ENCODE measurements around the gene MORF4L2. TPM values are rescaled to one million over a fixed set of nuclear protein-coding genes. Genes with fewer than 3 reads are reported as not detected.

The MORF4L2 gene
- total and polyA plus RNA-seq, 2 donors (not counting 3 experiments of a cell fraction or from before 2014, with no cell fraction given) = 331 to 414 TPM

GRCh38 chrX:103697687-103698086 lies 11.2 kb upstream of the MORF4L2 start:
- no peaks in the 10 kb centered on the region for H3K4me1 ChIP-seq (ENCODE audit: control insufficient read depth, extremely low read depth, insufficient read depth, low read length)
- intact Hi-C loops (cut with micrococcal nuclease) = no loop called here
- ChIA-PET POLR2A (no interaction called here), CTCF (no interaction called here)
- H3K27ac ChIP-seq (ENCODE audit: insufficient read depth, low read depth, low read length) = no peak overlapping the region
- H3K27me3 ChIP-seq (ENCODE audit: control insufficient read depth in 2 of 2, insufficient read depth in 2 of 2, low read length in 2 of 2) = peaks cover 0 to 3% of the 10 kb centered on the region in 2 experiments
- no peaks in the 10 kb centered on the region for H3K79me2 ChIP-seq (ENCODE audit: control insufficient read depth, insufficient read depth, low read length)
- dilution Hi-C loops (cut with MboI; ENCODE audit: extremely low pct_ligation_motif_present, low sequenced_read_pairs) = no loop called here
- H3K4me2 ChIP-seq (ENCODE audit: insufficient read depth, low read length) = no peak overlapping the region
- DNase-seq (ENCODE audit: low read depth, low spot score) = no peak
- H3K4me3 ChIP-seq (replicated peaks in 1 of 3; ENCODE audit: insufficient read depth in 1 of 3, low read depth in 1 of 3, low read length in 3 of 3) = no peak overlapping the region
- FAIRE-seq = no peak
- TF ChIP-seq MYC (IDR thresholded peaks at IDR 0.05; ENCODE audit: low read depth, low read length) (no peak), JUN (IDR thresholded peaks at IDR 0.05; ENCODE audit: borderline replicate concordance, insufficient read depth, insufficient read length, low read depth) (no peak), POLR2A (IDR thresholded peaks at IDR 0.05; ENCODE audit: low read depth, low read length) (no peak), FOS (IDR thresholded peaks at IDR 0.05; ENCODE audit: borderline replicate concordance, insufficient read depth, low read length) (no peak), MAX (IDR thresholded peaks at IDR 0.05; ENCODE audit: insufficient read depth, insufficient read length) (no peak), EZH2 (IDR thresholded peaks at IDR 0.05; ENCODE audit: borderline replicate concordance, low read depth, low read length, severe bottlenecking) (no peak), CTCF (IDR thresholded peaks at IDR 0.05; ENCODE audit: extremely low read depth in 1 of 2, insufficient read depth in 1 of 2, low read depth in 1 of 2, low read length in 2 of 2) (no peak)
- H3K9ac ChIP-seq (replicated peaks; ENCODE audit: extremely low read depth, insufficient read depth, low read length) = no peak overlapping the region
- no peaks in the 10 kb centered on the region for H3K9me1 ChIP-seq (replicated peaks; ENCODE audit: control insufficient read depth, extremely low read depth, insufficient read depth, low read length)
- H3K36me3 ChIP-seq (ENCODE audit: control insufficient read depth in 2 of 2, extremely low read depth in 1 of 2, insufficient read depth in 2 of 2, low read length in 2 of 2) = no peaks in the 10 kb centered on the region
- BruUV-seq (replicated peaks) = no TSS peak
- H4K20me1 ChIP-seq (replicated peaks; ENCODE audit: control insufficient read depth, extremely low read depth, insufficient read depth, low read length) = no peaks in the 10 kb centered on the region
- H3K9me3 ChIP-seq (replicated peaks; ENCODE audit: control insufficient read depth, insufficient read depth, low read length) = no peaks in the 10 kb centered on the region
- H2AFZ ChIP-seq (ENCODE audit: low read depth, low read length) = no peak overlapping the region

Data from endothelial cell of umbilical vein (primary cell).